HEK293 (cell line): Measurements from ENCODE around the gene RPGRIP1L.
A peak's percentile ranks its signal among the peaks of the same experiment; 100 is the strongest.
"Not testable (repeated sequence)": the region's sequence is repeated elsewhere in the genome, so short reads cannot be mapped to it uniquely, and the experiment has no call there.

Experiments used
- CTCF ChIA-PET: fragments of 350-600 bp; formaldehyde crosslinking; extraction: SDS; loops from one replicate; lab custom pipeline; 2021; ENCODE audit warnings: antibody characterized with exemption; lab: Yijun Ruan, JAX
- POLR2A ChIA-PET: fragments of 300-600 bp; formaldehyde crosslinking; extraction: SDS; loops from one replicate; lab custom pipeline; 2020; ENCODE audit warnings: antibody characterized with exemption, inconsistent platforms; lab: Yijun Ruan, JAX
- H3K27ac ChIP-seq: fragments of 200-500 bp; sonication (Bioruptor generic); 2 replicates; pipeline ENCODE4 v1.5.1; 2014; ENCODE audit warnings: low read depth, low read length, control low read depth, inconsistent platforms; ENCODE audit errors: extremely low read depth
- H3K36me3 ChIP-seq, 2 experiments: fragments of 200-500 bp in 1 of 2; sonication (Bioruptor generic) in 1 of 2; 1 replicate in 1 of 2; 2 replicates in 1 of 2; pipeline ENCODE4 v1.5.1; 2014 to 2017; ENCODE audit warnings: inconsistent platforms in 2 of 2, low read length in 2 of 2; ENCODE audit not compliant: control insufficient read depth in 2 of 2, insufficient read depth in 1 of 2
- H3K4me1 ChIP-seq: fragments of 200-500 bp; sonication (Bioruptor generic); 2 replicates; pipeline ENCODE4 v1.5.1; 2014; ENCODE audit warnings: mild to moderate bottlenecking, low read length, inconsistent platforms; ENCODE audit not compliant: control insufficient read depth, insufficient read depth
- H3K4me3 ChIP-seq: 2 replicates; pipeline ENCODE4 v1.5.1; 2011; ENCODE audit warnings: low read depth, mild to moderate bottlenecking, control low read depth, low read length, moderate library complexity
- H3K9me3 ChIP-seq: fragments of 200-500 bp; sonication (Bioruptor generic); 2 replicates; pipeline ENCODE4 v1.5.1; 2014; ENCODE audit warnings: low read depth, low read length, inconsistent platforms; ENCODE audit not compliant: control insufficient read depth, insufficient read depth
- HOXC10 ChIP-seq: sonication (generic); formaldehyde crosslinking; IDR thresholded peaks from 2 replicates; pipeline ENCODE4 v1.8.1; 2023; ENCODE audit warnings: mild to moderate bottlenecking, missing genetic modification reagents
- KLF10 ChIP-seq: fragments of 450-650 bp; IDR thresholded peaks from 2 replicates; pipeline ENCODE4 v1.5.1; 2018; ENCODE audit warnings: missing biosample characterization, mild to moderate bottlenecking, missing genetic modification characterization
- OSR2 ChIP-seq: fragments of 450-650 bp; formaldehyde crosslinking; IDR thresholded peaks from 2 replicates; pipeline ENCODE4 v1.5.1; 2016; ENCODE audit warnings: missing biosample characterization, missing genetic modification characterization
- OVOL3 ChIP-seq: fragments of 450-650 bp; formaldehyde crosslinking; IDR thresholded peaks from 2 replicates; pipeline ENCODE4 v1.5.1; 2016; ENCODE audit warnings: missing biosample characterization, missing genetic modification characterization
- RBAK ChIP-seq: fragments of 450-650 bp; formaldehyde crosslinking; IDR thresholded peaks from 2 replicates; pipeline ENCODE4 v1.5.1; 2016; ENCODE audit warnings: missing biosample characterization, missing genetic modification characterization
- SALL2 ChIP-seq: fragments of 450-650 bp; formaldehyde crosslinking; IDR thresholded peaks from 2 replicates; pipeline ENCODE4 v1.5.0; 2017; ENCODE audit warnings: missing biosample characterization, mild to moderate bottlenecking, missing genetic modification characterization, borderline replicate concordance
- SCRT2 ChIP-seq: fragments of 450-650 bp; formaldehyde crosslinking; IDR thresholded peaks from 2 replicates; pipeline ENCODE4 v1.5.1; 2016; ENCODE audit warnings: missing biosample characterization, missing genetic modification characterization
- ZBTB48 ChIP-seq: fragments of 450-650 bp; formaldehyde crosslinking; IDR thresholded peaks from 2 replicates; pipeline ENCODE4 v1.5.1; 2016; ENCODE audit warnings: missing biosample characterization, missing genetic modification characterization
- ZNF114 ChIP-seq: fragments of 450-650 bp; formaldehyde crosslinking; IDR thresholded peaks from 2 replicates; pipeline ENCODE4 v1.5.0; 2017; ENCODE audit warnings: missing biosample characterization, missing genetic modification characterization
- ZNF202 ChIP-seq: fragments of 450-650 bp; formaldehyde crosslinking; IDR thresholded peaks from 2 replicates; pipeline ENCODE4 v1.5.1; 2016; ENCODE audit warnings: missing biosample characterization, missing genetic modification characterization, borderline replicate concordance
- ZNF211 ChIP-seq: fragments of 450-650 bp; formaldehyde crosslinking; IDR thresholded peaks from 2 replicates; pipeline ENCODE4 v1.5.1; 2016; ENCODE audit warnings: low read depth, missing biosample characterization, missing genetic modification characterization
- ZNF23 ChIP-seq: fragments of 450-650 bp; formaldehyde crosslinking; IDR thresholded peaks from 2 replicates; pipeline ENCODE4 v1.5.1; 2016; ENCODE audit warnings: missing biosample characterization, missing genetic modification characterization, borderline replicate concordance
- ZNF394 ChIP-seq: fragments of 450-650 bp; formaldehyde crosslinking; IDR thresholded peaks from 2 replicates; pipeline ENCODE4 v1.5.1; 2016; ENCODE audit warnings: missing biosample characterization, missing genetic modification characterization, mild to moderate bottlenecking, moderate library complexity, borderline replicate concordance
- ZNF596 ChIP-seq: fragments of 450-650 bp; IDR thresholded peaks from 2 replicates; pipeline ENCODE4 v1.5.0; 2018; ENCODE audit warnings: missing biosample characterization, mild to moderate bottlenecking, missing genetic modification characterization, moderate library complexity
- ZNF785 ChIP-seq: fragments of 450-650 bp; formaldehyde crosslinking; IDR thresholded peaks from 2 replicates; pipeline ENCODE4 v1.5.1; 2016; ENCODE audit warnings: missing biosample characterization, missing genetic modification characterization
- ZNF791 ChIP-seq: fragments of 450-650 bp; formaldehyde crosslinking; IDR thresholded peaks from 2 replicates; pipeline ENCODE4 v1.5.1; 2016; ENCODE audit warnings: missing biosample characterization, missing genetic modification characterization
- ZNF843 ChIP-seq: fragments of 450-650 bp; formaldehyde crosslinking; IDR thresholded peaks from 2 replicates; pipeline ENCODE4 v1.5.1; 2016; ENCODE audit warnings: missing biosample characterization, missing genetic modification characterization
- ZSCAN16 ChIP-seq: fragments of 450-650 bp; formaldehyde crosslinking; IDR thresholded peaks from 2 replicates; pipeline ENCODE4 v1.5.1; 2016; ENCODE audit warnings: missing biosample characterization, missing genetic modification characterization
- ZSCAN30 ChIP-seq: fragments of 450-650 bp; IDR thresholded peaks from 2 replicates; pipeline ENCODE4 v1.5.1; 2018; ENCODE audit warnings: missing biosample characterization, mild to moderate bottlenecking, missing genetic modification characterization, moderate library complexity
- TF ChIP-seq, protein P1 (sequence below): fragments of 450-650 bp; formaldehyde crosslinking; optimal IDR thresholded peaks from 2 replicates; pipeline ENCODE3; 2016; ENCODE audit warnings: missing biosample characterization, mild to moderate bottlenecking, missing genetic modification characterization
- TF ChIP-seq, protein P2 (sequence below): fragments of 450-650 bp; formaldehyde crosslinking; IDR thresholded peaks from 2 replicates; pipeline ENCODE4 v1.5.1; 2016; ENCODE audit warnings: missing biosample characterization, missing genetic modification characterization
- TF ChIP-seq, protein P3 (sequence below): fragments of 450-650 bp; formaldehyde crosslinking; IDR thresholded peaks from 2 replicates; pipeline ENCODE4 v1.5.1; 2016; ENCODE audit warnings: missing biosample characterization, missing genetic modification characterization
- TF ChIP-seq, protein P4 (sequence below): fragments of 450-650 bp; formaldehyde crosslinking; IDR thresholded peaks from 2 replicates; pipeline ENCODE4 v1.5.1; 2016; ENCODE audit warnings: missing biosample characterization, missing genetic modification characterization

RPGRIP1L gene

DNA sequence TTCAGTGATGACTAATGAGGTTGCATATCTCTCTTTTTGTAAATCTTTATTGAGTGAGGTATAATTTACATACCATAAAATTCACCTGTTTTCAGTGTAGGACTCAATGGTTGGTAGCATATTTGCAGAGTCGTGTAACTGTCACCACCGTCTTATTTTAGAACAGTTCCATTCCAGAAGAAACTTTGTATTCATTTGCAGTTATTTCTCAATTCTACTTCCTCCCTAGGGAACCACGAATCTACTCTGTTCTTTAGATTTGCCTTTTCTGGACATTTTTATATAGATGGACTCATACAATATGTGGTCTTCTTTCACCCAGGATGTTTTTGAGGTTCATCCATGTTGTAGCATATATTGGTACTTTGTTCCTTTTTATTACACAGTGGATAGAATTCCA is 4.0 kb upstream of the RPGRIP1L start (continued):
- TF ChIP-seq, protein P1, sequence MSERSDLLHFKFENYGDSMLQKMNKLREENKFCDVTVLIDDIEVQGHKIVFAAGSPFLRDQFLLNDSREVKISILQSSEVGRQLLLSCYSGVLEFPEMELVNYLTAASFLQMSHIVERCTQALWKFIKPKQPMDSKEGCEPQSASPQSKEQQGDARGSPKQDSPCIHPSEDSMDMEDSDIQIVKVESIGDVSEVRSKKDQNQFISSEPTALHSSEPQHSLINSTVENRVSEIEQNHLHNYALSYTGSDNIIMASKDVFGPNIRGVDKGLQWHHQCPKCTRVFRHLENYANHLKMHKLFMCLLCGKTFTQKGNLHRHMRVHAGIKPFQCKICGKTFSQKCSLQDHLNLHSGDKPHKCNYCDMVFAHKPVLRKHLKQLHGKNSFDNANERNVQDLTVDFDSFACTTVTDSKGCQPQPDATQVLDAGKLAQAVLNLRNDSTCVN (tag by site-specific recombination) = no peak
- TF ChIP-seq ZNF202 (tag by site-specific recombination) (no peak), ZNF114 (tag by site-specific recombination) (no peak), ZNF394 (tag by site-specific recombination) (no peak), ZSCAN16 (no peak), ZNF785 (tag by site-specific recombination) (no peak), HOXC10 (CRISPR knock-in tag) (no peak), RBAK (no peak), KLF10 (tag by site-specific recombination) (no peak)
- TF ChIP-seq, protein P2, sequence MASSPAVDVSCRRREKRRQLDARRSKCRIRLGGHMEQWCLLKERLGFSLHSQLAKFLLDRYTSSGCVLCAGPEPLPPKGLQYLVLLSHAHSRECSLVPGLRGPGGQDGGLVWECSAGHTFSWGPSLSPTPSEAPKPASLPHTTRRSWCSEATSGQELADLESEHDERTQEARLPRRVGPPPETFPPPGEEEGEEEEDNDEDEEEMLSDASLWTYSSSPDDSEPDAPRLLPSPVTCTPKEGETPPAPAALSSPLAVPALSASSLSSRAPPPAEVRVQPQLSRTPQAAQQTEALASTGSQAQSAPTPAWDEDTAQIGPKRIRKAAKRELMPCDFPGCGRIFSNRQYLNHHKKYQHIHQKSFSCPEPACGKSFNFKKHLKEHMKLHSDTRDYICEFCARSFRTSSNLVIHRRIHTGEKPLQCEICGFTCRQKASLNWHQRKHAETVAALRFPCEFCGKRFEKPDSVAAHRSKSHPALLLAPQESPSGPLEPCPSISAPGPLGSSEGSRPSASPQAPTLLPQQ (tag by site-specific recombination) = no peak

DNA sequence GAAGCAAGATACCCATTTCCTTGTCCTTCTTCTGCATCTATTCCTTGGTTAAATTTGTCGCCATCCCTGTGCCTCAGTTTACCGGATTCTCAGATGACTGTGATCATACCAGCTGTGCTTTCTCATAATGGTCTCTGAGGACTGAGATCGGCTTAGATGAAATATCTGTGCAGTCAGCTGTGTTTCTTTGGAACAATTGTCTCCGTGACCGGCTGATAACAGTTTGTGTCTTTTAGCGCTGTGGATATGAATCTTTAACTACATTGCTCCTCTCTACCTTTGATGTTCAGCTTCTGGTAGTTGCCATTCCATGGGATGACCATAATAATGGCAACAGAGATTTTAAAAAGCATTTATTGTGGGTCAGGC is 770 bp upstream of the RPGRIP1L start:
- ChIA-PET POLR2A (interaction anchor here (0.7 to 1.8 kb wide), 5 partner anchors 12 to 1226 kb away, joined by 3 to 5 read pairs (median 3); partner anchors contain the start of gene IRX5), CTCF (interaction anchor here (0.7 to 1.5 kb wide), 3 partner anchors 24 to 60 kb away, joined by 3 to 5 read pairs (median 4); no protein-coding TSS in a partner anchor)
- H3K4me3 ChIP-seq = peak overlapping the region; percentile 61
- TF ChIP-seq ZBTB48 (peak; percentile 4; the same call in 1 of the 2 replicates), ZNF23 (no peak)
- H3K4me1 ChIP-seq = no peaks in the 10 kb centered on the region
- H3K27ac ChIP-seq = peak overlapping the region; percentile 14; the same call in 1 of the 2 replicates
- no peaks in the 10 kb centered on the region for H3K9me3 ChIP-seq
- peaks cover 0 to 34% of the 10 kb centered on the region in 2 experiments; a peak in 1 of 3 replicates for H3K36me3 ChIP-seq

DNA sequence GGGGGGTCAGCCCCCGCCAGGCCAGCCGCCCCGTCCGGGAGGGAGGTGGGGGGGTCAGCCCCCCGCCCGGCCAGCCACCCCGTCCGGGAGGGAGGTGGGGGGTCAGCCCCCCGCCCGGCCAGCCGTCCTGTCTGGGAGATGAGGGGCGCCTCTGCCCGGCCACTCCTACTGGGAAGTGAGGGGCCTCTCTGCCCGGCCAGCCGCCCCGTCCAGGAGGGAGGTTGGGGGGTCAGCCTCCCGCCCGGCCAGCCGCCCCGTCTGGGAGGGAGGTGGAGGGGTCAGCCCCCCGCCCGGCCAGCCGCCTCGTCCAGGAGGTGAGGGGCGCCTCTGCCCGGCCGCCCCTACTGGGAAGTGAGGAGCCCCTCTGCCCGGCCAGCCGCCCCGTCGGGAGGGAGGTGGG is 5.4 kb downstream of the RPGRIP1L start:
- POLR2A ChIA-PET, H3K27ac ChIP-seq, CTCF ChIA-PET, H3K4me3 ChIP-seq, H3K4me1 ChIP-seq, H3K9me3 ChIP-seq: not testable (repeated sequence)
- peaks cover 0 to 45% of the 10 kb centered on the region in 2 experiments; a peak in 2 of 3 replicates for H3K36me3 ChIP-seq

DNA sequence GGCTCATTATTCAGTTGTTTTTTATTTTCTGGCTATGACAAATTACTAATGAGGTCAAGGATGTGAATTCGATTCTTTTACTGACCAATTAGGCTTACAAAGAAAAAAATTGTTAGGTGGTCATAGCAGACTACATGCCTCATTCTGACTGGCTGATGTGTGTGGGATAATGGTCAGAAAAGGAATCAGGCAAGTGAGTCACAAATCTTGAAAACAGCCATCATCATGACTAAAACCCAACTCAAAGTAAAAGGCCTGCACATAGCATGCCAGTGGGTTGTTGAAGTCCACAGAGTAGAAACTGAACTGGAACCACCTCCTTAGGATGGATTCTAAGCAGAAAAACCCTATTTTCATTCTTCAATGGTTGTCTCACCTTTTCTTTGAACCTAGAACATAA is 8.6 kb downstream of the RPGRIP1L start:
- H3K9me3 ChIP-seq = no peaks in the 10 kb centered on the region
- ChIA-PET CTCF (interaction anchor here (0.7 kb wide), 1 partner anchor 136 kb away, joined by 4 read pairs; no protein-coding TSS in a partner anchor), POLR2A (no interaction called here)
- H3K4me3 ChIP-seq = no peak overlapping the region
- no peak overlapping the region for H3K27ac ChIP-seq
- peaks cover 0 to 36% of the 10 kb centered on the region in 2 experiments; a peak in 2 of 3 replicates for H3K36me3 ChIP-seq
- H3K4me1 ChIP-seq = no peaks in the 10 kb centered on the region
- no peak for TF ChIP-seq ZNF211 (tag by site-specific recombination)
- no peak for TF ChIP-seq ZSCAN30 (tag by site-specific recombination)
- no peak for TF ChIP-seq ZNF791 (tag by site-specific recombination)
- no peak for TF ChIP-seq OSR2 (tag by site-specific recombination)
- no peak for TF ChIP-seq SCRT2 (tag by site-specific recombination)
- TF ChIP-seq, protein P3, sequence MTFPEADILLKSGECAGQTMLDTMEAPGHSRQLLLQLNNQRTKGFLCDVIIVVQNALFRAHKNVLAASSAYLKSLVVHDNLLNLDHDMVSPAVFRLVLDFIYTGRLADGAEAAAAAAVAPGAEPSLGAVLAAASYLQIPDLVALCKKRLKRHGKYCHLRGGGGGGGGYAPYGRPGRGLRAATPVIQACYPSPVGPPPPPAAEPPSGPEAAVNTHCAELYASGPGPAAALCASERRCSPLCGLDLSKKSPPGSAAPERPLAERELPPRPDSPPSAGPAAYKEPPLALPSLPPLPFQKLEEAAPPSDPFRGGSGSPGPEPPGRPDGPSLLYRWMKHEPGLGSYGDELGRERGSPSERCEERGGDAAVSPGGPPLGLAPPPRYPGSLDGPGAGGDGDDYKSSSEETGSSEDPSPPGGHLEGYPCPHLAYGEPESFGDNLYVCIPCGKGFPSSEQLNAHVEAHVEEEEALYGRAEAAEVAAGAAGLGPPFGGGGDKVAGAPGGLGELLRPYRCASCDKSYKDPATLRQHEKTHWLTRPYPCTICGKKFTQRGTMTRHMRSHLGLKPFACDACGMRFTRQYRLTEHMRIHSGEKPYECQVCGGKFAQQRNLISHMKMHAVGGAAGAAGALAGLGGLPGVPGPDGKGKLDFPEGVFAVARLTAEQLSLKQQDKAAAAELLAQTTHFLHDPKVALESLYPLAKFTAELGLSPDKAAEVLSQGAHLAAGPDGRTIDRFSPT = no peak
- TF ChIP-seq SALL2 = no peak
- TF ChIP-seq, protein P4, sequence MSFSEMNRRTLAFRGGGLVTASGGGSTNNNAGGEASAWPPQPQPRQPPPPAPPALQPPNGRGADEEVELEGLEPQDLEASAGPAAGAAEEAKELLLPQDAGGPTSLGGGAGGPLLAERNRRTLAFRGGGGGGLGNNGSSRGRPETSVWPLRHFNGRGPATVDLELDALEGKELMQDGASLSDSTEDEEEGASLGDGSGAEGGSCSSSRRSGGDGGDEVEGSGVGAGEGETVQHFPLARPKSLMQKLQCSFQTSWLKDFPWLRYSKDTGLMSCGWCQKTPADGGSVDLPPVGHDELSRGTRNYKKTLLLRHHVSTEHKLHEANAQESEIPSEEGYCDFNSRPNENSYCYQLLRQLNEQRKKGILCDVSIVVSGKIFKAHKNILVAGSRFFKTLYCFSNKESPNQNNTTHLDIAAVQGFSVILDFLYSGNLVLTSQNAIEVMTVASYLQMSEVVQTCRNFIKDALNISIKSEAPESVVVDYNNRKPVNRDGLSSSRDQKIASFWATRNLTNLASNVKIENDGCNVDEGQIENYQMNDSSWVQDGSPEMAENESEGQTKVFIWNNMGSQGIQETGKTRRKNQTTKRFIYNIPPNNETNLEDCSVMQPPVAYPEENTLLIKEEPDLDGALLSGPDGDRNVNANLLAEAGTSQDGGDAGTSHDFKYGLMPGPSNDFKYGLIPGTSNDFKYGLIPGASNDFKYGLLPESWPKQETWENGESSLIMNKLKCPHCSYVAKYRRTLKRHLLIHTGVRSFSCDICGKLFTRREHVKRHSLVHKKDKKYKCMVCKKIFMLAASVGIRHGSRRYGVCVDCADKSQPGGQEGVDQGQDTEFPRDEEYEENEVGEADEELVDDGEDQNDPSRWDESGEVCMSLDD (tag by site-specific recombination) = no peak
- no peak for TF ChIP-seq ZNF596 (tag by site-specific recombination)
- no peak for TF ChIP-seq ZNF843
- TF ChIP-seq OVOL3 (tag by site-specific recombination) = no peak
